Ovary (tissue), 9 donors: Measurements from ENCODE around the gene HCAR3. TPM values are rescaled to one million over a fixed set of nuclear protein-coding genes. Genes with fewer than 3 reads are reported as not detected.

ENCODE experiments used
- DNase-seq, 5 donors: peaks; one replicate each; pipeline ENCODE4 v3.0.0-alpha.2; 2019 to 2020
- H3K27ac ChIP-seq, 2 donors: fragments of 200-600 bp; one replicate each; pipeline versions ENCODE4 v1.5.1 to v1.8.0; 2019 to 2022
- H3K27me3 ChIP-seq: fragments of 200-600 bp; one replicate; pipeline ENCODE4 v1.8.0; 2022
- H3K36me3 ChIP-seq: fragments of 200-600 bp; sonication (generic); one replicate; pipeline ENCODE4 v1.5.1; 2019
- H3K4me1 ChIP-seq: one replicate; pipeline ENCODE4 v1.8.1; 2013; ENCODE audit warnings: mild to moderate bottlenecking, moderate library complexity; ENCODE audit not compliant: insufficient read depth
- H3K4me3 ChIP-seq: fragments of 200-600 bp; sonication (generic); one replicate; pipeline ENCODE4 v1.5.1; 2017
- H3K9me3 ChIP-seq, 2 donors: fragments of 200-600 bp in 1 of 2; sonication (generic) in 1 of 2; one replicate each; pipeline versions ENCODE4 v1.5.1 to v1.8.1; 2013 to 2019; ENCODE audit warnings: mild to moderate bottlenecking in 1 of 2, moderate library complexity in 1 of 2
- EP300 ChIP-seq: sonication (generic); formaldehyde crosslinking; IDR thresholded peaks from one replicate; pipeline ENCODE4 v1.6.1; 2017; ENCODE audit warnings: antibody characterized with exemption
- POLR2A ChIP-seq: fragments of 450-650 bp; IDR thresholded peaks from one replicate; pipeline ENCODE4 v1.6.1; 2017; ENCODE audit warnings: antibody characterized with exemption, mild to moderate bottlenecking, moderate library complexity
- WGBS, 3 donors: extraction: QIAGEN DNeasy Blood & Tissue Kit in 1 of 3; methylation state at CpG; one replicate each; pipeline versions ENCODE4 v1.1.5 to v1.1.7; 2013 to 2017; 5-methylcytosine and 5-hydroxymethylcytosine counted together
- intact Hi-C, 4 donors: fragments of 100-400 bp; cut with DNase I; formaldehyde crosslinking; loops; one replicate each; pipeline versions ENCODE4 v1.11.0 to v1.15.1; 2022 to 2023
- polyA plus RNA-seq, 2 donors: library from polyadenylated mRNA; stranded (reverse); fragments of 200-250 nt in 1 of 2; fragments of 350-450 nt in 1 of 2; fragmentation: Illumina TruSeq in 1 of 2; extraction: RNeasy Lipid Tissue Mini Kit (QIAGEN cat#74804) in 1 of 2; gene quantifications; one replicate each; pipeline ENCODE4 v1.2.3, GENCODE V29; 2013 to 2014
- total RNA-seq, 7 donors: library from RNA; depleted of rRNA in 2 of 7; stranded (reverse); fragments of >200 nt in 2 of 7; fragmentation: NEBNext Ultra II Directional in 3 of 7; extraction: Animal tissue kit (Norgen Biotek cat#: 25700) in 3 of 7; gene quantifications; one replicate each; pipeline versions ENCODE4 v1.1.0 to v1.2.4, GENCODE V29; 2016 to 2023
- TF ChIP-seq, protein P1 (sequence below), 3 donors: fragments of 450-650 bp in 2 of 3; fragments of 200-600 bp in 1 of 3; IDR thresholded peaks; one replicate each; pipeline versions ENCODE4 v1.5.1 to v1.8.0; 2016 to 2022; ENCODE audit warnings: antibody characterized with exemption in 3 of 3, mild to moderate bottlenecking in 1 of 3
- donor health status: DM: no; HTN: no; CAD: no; lungs with moderate emphysema.
- donor health status: DM: no; HTN: no; CAD: no.
- donor health status: Bipolar disorder and iron deficiency.
- donor health status: DM: yes; HTN: yes; CAD: no.
- donor health status: DM: no; HTN: no; CAD: no.
- donor health status: DM: yes; HTN: yes; CAD: no.

Gene HCAR3
- total and polyA plus RNA-seq, 9 donors, result 0.05 to 0.30 (median 0.17) TPM; not detected in 5

DNA sequence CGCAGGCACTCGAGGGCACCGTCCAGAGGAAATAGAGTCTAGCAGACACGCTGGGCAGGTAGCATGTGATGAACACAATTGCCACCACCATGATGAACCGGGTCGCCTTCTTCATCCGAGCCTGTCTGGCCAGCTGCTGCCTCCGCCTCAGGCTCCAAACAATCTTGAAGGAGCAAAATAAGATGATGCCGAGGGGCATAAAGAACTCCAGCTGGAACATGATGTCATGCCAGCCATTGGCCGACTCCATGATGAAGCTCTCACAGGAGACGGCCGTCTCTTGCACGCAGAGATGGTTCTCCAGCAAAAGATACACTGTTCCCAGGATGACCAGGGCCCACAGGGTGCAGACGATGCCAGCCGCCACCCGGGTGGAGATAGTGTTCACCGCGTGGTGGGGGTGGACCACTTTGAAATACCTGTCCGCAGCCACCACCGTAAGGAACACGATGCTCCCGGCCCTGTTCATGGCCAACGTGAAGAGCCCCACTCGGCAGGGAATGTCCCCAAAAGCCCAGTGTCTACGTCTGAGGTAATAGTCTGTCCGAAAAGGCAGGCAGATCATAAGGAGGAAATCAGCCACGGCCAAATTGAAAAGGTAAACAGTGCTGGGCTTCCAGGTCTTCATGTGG is 13.1 kb upstream of the HCAR3 start:
- H3K36me3 ChIP-seq, result no peaks in the 10 kb centered on the region
- H3K4me1 ChIP-seq, result peaks cover 2% of the 10 kb centered on the region
- H3K4me3 ChIP-seq, result no peak overlapping the region
- intact Hi-C loops, result loop anchor here in 2 of 4 donors (10.0 kb wide), 2 partner anchors 75 to 95 kb away; no protein-coding TSS in a partner anchor
- H3K27me3 ChIP-seq, result no peaks in the 10 kb centered on the region
- H3K9me3 ChIP-seq, result no peaks in the 10 kb centered on the region
- peak in 1 of 5 donors; percentile 23 for DNase-seq
- TF ChIP-seq, protein P1, sequence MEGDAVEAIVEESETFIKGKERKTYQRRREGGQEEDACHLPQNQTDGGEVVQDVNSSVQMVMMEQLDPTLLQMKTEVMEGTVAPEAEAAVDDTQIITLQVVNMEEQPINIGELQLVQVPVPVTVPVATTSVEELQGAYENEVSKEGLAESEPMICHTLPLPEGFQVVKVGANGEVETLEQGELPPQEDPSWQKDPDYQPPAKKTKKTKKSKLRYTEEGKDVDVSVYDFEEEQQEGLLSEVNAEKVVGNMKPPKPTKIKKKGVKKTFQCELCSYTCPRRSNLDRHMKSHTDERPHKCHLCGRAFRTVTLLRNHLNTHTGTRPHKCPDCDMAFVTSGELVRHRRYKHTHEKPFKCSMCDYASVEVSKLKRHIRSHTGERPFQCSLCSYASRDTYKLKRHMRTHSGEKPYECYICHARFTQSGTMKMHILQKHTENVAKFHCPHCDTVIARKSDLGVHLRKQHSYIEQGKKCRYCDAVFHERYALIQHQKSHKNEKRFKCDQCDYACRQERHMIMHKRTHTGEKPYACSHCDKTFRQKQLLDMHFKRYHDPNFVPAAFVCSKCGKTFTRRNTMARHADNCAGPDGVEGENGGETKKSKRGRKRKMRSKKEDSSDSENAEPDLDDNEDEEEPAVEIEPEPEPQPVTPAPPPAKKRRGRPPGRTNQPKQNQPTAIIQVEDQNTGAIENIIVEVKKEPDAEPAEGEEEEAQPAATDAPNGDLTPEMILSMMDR (IDR thresholded peaks at IDR 0.05), result no peak
- TF ChIP-seq POLR2A, result no peak
- no peak for TF ChIP-seq EP300
- no peak overlapping the region for H3K27ac ChIP-seq
- WGBS, 3 donors, result 87 to 90% (median 88%) methylated on average over 27 of the region's 27 CpGs

DNA sequence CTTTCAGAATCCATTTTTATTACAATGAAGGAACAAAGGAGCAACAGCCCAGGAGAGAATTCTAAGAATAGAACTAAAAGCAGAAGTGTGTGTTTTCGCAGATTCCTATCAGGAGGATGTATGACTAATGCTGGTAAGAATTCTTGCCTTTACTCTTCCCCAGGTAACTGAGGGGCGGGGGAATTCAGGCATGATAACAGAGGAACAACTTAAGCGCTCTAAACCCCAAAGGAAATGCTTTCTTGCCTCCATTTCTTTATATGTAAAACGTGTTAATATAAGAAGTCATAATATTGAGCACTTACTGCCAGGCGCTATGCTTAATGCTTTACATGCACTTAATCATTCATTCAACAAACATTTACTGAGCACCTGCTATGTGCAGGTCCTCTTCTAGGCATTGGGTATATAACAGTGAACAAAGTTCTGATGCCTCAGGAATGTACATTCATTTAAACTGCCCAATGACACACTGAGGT is 9.5 kb upstream of the HCAR3 start:
- TF ChIP-seq EP300, result no peak
- 72 to 82% (median 75%) methylated on average over 5 of the region's 5 CpGs for WGBS, 3 donors
- Histone ChIP-seq H3K36me3 (no peaks in the 10 kb centered on the region), H3K4me3 (no peak overlapping the region), H3K9me3 (no peaks in the 10 kb centered on the region), H3K27ac (no peak overlapping the region), H3K4me1 (peaks cover 2% of the 10 kb centered on the region), H3K27me3 (no peaks in the 10 kb centered on the region)
- no peak for DNase-seq
- intact Hi-C loops, result no loop called here

DNA sequence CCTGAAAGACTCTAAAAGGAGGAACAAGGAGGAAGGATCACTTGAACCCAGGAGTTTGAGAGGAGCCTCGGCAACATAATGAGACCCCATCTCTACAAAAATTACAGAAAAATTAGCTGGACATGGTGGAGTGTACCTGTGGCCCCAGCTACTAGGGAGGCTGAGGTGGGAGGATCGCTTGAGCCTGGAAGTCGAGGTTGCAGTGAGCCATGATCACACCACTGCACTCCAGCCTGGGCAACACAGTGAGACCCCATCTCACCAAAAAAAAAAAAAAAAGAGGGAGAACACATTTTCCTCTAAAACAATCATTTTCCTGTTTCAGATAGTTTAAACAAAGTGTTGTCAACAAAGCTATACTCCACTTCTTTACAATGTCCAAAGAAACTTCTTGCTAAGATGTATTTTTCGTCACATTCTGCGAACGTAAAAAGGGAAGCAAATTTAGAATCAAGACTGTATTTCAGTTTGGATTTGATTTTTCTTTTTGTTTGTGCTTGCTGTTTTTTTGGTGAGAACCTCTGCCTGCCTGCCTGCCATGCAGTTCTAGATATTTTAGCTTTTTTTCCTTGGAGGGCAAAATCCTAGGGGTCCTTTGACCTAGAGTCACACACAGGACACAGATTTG is 9.0 kb upstream of the HCAR3 start:
- TF ChIP-seq, protein P1 (IDR thresholded peaks at IDR 0.05), result no peak
- no peak for TF ChIP-seq EP300
- no peak for TF ChIP-seq POLR2A
- WGBS, 3 donors, result 88 to 91% (median 89%) methylated on average over 6 of the region's 6 CpGs

DNA sequence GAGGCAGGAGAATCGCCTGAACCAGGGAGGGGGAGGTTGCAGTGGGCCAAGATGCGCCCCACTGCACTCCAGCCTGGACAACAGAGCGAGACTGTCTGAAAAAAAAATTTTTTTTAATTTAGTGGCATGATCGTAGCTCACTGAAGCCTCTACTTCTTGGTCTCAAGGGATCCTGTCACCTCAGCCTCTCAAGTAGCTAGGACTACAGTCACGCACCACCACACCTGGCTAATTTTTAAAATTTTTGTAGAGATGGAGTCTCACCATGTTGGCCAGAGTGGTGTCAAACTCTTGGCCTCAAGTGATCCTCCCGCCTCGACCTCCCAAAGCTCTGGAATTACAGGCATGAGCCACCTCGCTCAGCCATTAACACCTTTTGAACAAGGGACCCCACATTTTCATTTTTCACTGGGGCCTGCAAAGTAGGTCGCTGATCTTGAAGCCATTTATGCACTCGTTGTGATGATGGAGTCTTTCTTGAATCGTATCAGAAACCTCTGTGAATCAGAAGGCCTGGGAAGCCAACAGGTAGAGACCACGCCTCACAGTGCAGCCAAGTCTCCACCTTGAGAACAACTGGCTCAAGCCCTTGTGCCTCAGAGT is 8.1 kb upstream of the HCAR3 start:
- Histone ChIP-seq H3K27ac (no peak overlapping the region), H3K27me3 (no peaks in the 10 kb centered on the region), H3K36me3 (no peaks in the 10 kb centered on the region), H3K4me1 (peaks cover 2% of the 10 kb centered on the region), H3K9me3 (no peaks in the 10 kb centered on the region), H3K4me3 (no peak overlapping the region)
- no peak for TF ChIP-seq POLR2A
- TF ChIP-seq, protein P1 (IDR thresholded peaks at IDR 0.05), result no peak
- TF ChIP-seq EP300, result no peak
- intact Hi-C loops, result no loop called here
- WGBS, 3 donors, result 92 to 96% (median 94%) methylated on average over 12 of the region's 12 CpGs
- DNase-seq, result no peak

More for the DNA sequence above, 9.0 kb upstream of the HCAR3 start:
- DNase-seq, result no peak
- H3K9me3 ChIP-seq, result no peaks in the 10 kb centered on the region
- H3K4me3 ChIP-seq, result no peak overlapping the region
- intact Hi-C loops, result no loop called here
- H3K27me3 ChIP-seq, result no peaks in the 10 kb centered on the region
- no peak overlapping the region for H3K27ac ChIP-seq
- peaks cover 2% of the 10 kb centered on the region for H3K4me1 ChIP-seq
- H3K36me3 ChIP-seq, result no peaks in the 10 kb centered on the region
